Cerebellar cortex (tissue), 1 donor: ENCODE results near the gene ADAMTS2.

Source experiments
- DNase-seq: peaks from one replicate; pipeline ENCODE4 v3.0.0-alpha.2; 2015; ENCODE audit warnings: low spot score

The ADAMTS2 gene

GRCh38 chr5:179371681-179372680 is 26.7 kb upstream of the ADAMTS2 start:
- DNase-seq: peak; percentile 5

DNA sequence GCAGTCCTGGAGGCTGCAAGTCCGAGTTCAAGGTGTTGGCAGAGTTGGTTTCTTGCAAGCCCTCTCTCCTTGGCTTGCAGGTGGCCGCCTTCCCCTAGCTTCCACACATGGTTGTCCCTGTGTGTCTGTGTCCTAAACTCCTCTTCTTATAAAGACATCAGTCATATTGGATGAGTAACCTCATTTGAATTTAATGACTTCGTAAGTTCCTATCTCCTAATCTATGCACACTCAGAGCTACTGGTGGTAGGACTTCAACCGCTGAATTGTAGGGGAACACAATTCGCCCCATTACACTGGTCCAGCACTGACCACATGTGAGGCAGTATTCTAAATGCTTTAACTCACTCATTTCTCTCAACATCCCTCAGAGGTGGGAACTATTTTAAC is 25.9 kb upstream of the ADAMTS2 start:
- no peak for DNase-seq

GRCh38 chr5:179370490-179371120 is 25.3 kb upstream of the ADAMTS2 start:
- DNase-seq: no peak

GRCh38 chr5:179369530-179369884 is 24.2 kb upstream of the ADAMTS2 start:
- DNase-seq: no peak

GRCh38 chr5:179368806-179369529 is 23.7 kb upstream of the ADAMTS2 start:
- DNase-seq: no peak

DNA sequence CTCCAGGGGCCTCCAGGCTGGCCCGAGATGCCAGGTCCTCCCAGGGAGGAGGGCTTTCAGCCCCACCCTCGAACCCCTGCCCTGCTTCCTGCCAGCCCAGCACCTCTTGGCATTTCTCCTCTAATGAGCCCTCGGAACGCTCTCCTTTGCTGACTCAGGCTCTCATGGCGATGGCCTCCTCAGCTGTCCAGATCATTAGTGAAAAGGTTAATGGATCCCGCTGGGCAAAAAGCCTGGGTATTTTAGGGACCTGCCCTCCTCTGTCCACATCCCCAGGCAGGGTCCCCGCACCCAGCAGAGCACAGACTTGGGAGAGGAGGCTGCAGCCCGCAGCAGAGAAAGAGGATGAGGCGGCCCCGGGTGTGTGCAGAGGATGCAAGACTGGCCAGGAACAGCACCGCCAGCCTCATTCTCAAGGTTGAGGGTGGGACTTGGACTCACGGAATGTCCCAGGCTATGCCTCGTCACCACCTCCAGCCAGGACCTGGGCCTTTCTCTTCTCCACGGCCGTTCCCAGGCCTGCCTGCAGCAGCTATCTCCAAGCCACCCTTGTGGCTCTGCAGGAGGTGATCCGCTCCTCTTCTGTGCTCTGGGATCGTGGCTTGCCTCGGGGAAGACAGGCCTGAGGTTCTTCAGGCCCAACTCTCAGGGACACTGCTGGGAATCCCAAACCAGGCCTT is 23.0 kb upstream of the ADAMTS2 start:
- no peak for DNase-seq

DNA sequence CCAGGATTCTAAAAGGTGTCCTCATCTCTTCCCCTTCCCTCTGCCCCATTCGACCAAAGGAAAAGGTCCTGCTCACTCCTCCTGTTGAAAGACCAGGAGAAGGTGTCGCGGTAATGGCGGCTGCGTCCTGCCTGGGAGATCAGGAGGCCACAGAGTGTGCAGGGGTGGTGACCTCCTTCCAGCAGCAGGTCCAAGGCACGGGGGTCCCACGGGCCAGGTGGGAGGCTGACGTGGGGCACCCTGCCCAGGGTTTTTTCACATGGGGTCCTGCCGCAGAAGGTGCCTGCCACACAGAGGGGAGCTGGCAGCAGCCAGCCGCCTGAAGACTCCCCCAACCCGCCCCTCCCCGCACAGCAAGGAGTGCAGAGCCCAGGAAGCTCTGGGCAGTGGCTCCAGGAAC is 22.2 kb upstream of the ADAMTS2 start:
- no peak for DNase-seq

GRCh38 chr5:179362355-179362754 is 17.1 kb upstream of the ADAMTS2 start:
- DNase-seq: no peak

GRCh38 chr5:179361037-179361603 is 15.9 kb upstream of the ADAMTS2 start:
- DNase-seq: no peak

DNA sequence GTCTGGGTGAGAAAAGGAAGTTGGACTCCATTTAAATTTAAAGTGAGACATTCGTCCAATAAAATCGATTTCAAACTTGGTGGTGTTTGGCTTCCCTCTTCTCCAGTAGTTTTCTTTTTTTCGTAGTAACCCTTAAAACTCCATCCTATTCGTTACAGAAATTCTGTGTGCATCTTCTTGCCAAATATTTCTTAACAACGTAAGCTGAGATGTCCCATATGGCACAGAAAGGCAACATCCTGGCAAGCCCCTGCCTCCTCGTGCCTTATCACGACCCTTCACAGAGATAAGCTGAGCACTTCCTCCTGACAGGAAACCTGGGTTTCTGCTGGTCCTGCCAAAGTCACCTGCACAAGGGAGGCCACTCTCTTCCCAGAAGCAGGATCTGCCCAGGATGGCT is 11.8 kb upstream of the ADAMTS2 start:
- DNase-seq: no peak

- DNase-seq: no peak
Observed at GRCh38 chr5:179355976-179356974, 11.0 kb upstream of the ADAMTS2 start.

- no peak for DNase-seq
Observed at GRCh38 chr5:179354305-179354882, 9.1 kb upstream of the ADAMTS2 start.

- no peak for DNase-seq
Observed at GRCh38 chr5:179348843-179349242, 3.6 kb upstream of the ADAMTS2 start.

DNA sequence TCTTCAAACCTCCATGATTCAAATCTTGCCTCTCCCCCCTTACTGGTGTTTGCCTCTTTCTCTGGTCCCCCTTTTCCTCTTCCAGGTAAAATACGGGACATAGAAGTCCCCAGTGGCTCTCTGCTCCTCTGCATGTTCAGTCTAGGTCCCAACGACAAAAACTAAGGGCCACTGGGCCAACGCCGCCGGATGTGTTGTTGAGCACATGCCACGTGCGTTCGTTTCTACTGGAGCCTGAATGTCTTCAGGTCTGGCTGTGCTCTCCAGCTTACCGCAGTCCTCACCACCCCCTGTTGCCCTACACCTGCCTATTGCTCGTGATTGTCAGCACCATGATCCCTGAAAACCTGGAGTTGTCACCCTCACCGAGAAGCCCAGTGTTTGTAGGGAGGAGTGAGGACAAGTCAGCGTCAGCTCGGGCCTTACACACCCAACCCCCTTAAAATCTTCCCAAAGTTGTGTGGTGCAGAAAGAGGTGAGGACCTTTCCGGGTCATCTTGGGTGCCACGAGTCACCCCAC is 2.8 kb upstream of the ADAMTS2 start:
- DNase-seq: no peak

- no peak for DNase-seq
Observed at GRCh38 chr5:179347581-179347980, 2.3 kb upstream of the ADAMTS2 start.

- no peak for DNase-seq
Observed at GRCh38 chr5:179346875-179347274, 1.6 kb upstream of the ADAMTS2 start.

DNA sequence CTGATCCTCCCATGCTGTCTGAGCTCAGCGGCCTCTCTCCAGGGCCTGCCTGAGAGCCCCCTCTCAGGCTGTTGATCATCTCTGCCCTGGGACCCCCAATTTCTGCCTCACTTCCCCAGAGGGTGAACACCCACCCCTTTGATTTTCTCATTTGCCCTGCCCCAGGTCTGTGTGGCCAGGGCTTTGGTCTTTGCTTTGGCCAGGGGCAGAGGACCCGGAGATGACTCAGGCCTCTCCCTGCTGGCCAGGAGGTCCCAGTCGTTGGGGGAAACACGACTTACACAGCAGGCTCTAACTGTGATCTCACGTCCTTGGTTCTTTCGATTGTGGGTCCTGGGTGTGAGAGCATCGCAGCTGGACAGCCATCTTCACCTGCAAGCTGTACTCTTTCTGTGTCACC is 1.1 kb upstream of the ADAMTS2 start:
- DNase-seq: no peak

DNA sequence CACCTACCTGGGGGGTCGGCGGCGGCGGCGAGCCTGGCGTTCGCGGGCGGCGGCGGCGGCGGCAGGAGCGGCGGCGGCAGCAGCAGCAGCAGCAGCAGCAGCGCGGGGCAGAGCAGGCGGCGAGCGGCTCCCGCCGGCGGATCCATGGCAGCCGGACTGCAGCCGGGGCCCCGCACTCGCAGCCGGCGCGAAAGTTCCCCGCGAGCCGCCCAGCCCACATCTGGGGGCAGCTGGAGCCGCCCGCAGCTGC is 153 bp downstream of the ADAMTS2 start:
- no peak for DNase-seq

- no peak for DNase-seq
Observed at GRCh38 chr5:179344431-179345182, 654 bp downstream of the ADAMTS2 start.
